GM12873 (cell line): ENCODE data around the gene HVCN1.

Source experiments
- CTCF ChIP-seq: IDR thresholded peaks from 2 replicates; pipeline ENCODE4 v1.5.1; 2012; ENCODE audit warnings: low read depth, mild to moderate bottlenecking, moderate library complexity, low read length, control low read depth; ENCODE audit not compliant: insufficient read depth; ENCODE audit errors: missing control alignments

The HVCN1 gene

GRCh38 chr12:110676171-110676570, 12.7 kb downstream of the HVCN1 start:
- no peak for TF ChIP-seq CTCF

GRCh38 chr12:110670161-110670701, 18.7 kb downstream of the HVCN1 start:
- TF ChIP-seq CTCF = no peak

GRCh38 chr12:110669193-110669502, 19.8 kb downstream of the HVCN1 start:
- no peak for TF ChIP-seq CTCF

- TF ChIP-seq CTCF = no peak
These were observed 20.3 kb downstream of the HVCN1 start for GRCh38 chr12:110668480-110669192.

- no peak for TF ChIP-seq CTCF
These were observed 21.2 kb downstream of the HVCN1 start for GRCh38 chr12:110667671-110668070.

GRCh38 chr12:110666892-110667291, 22.0 kb downstream of the HVCN1 start:
- TF ChIP-seq CTCF = no peak

- no peak for TF ChIP-seq CTCF
These were observed 27.5 kb downstream of the HVCN1 start for GRCh38 chr12:110661337-110661972.
